ENCODE measurements around the gene CEBPB. TPM values are rescaled to one million over a fixed set of nuclear protein-coding genes. Genes with fewer than 3 reads are reported as not detected.
"Not testable (repeated sequence)": the region's sequence is repeated elsewhere in the genome, so short reads cannot be mapped to it uniquely, and the experiment has no call there.

Gene CEBPB
- total RNA-seq, 1 experiment from 2014 or later, result 14.8 TPM

DNA sequence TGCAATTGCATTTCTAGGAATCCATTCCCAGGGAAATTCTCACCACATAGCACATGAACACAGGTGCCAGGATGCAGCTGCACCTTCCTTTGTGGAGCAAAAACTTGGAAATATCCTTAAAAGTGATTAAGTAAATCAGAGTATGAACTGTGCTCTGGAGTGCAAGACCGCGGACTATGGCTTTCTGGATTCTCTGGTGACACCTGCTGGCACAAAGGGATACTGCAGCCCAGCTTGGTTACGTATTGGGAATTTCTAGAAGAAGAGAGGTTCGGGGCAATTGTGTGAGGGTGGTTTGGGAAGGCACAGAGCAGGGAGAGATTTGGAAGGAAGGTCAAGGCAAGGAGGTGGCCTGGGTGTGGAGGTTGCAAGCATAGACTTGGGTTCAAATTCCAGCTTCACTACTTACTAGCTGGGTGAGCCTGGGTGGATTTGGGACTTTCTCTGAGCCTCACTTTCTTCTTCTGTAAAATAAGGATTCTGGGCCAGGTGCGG is 21.3 kb upstream of the CEBPB start:
- DNase-seq (ENCODE audit: low spot score), result peak; percentile 59

GRCh38 chr20:50170549-50171220 is 19.9 kb upstream of the CEBPB start:
- no peak for DNase-seq (ENCODE audit: low spot score)

- DNase-seq (ENCODE audit: low spot score), result no peak
Observed at GRCh38 chr20:50172347-50173013, 18.1 kb upstream of the CEBPB start.

DNA sequence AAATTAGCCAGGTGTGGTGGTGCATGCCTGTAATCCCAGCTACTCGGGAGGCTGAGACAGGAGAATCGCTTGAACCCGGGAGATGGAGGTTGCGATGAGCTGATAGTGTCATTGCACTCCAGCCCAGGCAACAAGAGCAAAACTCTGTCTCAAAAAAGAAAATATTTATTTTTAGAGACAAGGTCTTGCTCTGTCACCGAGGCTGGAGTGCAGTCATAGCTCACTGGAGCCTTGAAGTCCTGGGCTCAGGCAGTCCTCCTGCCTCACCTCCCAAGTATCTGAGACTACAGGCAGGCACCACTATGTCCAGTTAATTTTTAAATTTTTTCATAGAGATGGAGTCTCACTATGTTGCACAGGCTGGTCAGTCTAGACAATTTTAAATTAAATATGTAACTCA is 16.2 kb upstream of the CEBPB start:
- DNase-seq (ENCODE audit: low spot score), result no peak

- no peak for DNase-seq (ENCODE audit: low spot score)
Observed at GRCh38 chr20:50175938-50176933, 14.4 kb upstream of the CEBPB start.

DNA sequence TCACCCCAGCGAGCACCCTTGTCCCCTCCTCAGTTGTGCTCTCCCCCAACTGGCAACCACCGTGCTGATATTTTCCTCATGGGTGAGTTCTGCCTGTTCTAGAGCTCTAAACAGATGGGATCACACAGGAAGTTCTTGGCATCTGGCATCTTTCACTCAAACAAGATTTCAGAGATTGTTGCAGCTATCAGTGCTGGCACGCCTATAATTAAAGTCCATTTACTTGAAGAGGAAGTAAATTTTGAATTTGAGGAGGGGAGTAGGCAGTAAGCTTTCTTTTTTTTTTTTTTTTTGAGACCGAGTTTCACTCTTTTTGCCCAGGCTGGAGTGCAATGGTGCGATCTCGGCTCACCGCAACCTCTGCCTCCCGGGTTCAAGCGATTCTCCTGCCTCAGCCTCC is 12.0 kb upstream of the CEBPB start:
- DNase-seq (ENCODE audit: low spot score), result not testable (repeated sequence)

- no peak for DNase-seq (ENCODE audit: low spot score)
Observed at GRCh38 chr20:50181344-50181743, 9.3 kb upstream of the CEBPB start.

- DNase-seq (ENCODE audit: low spot score), result no peak
Observed at GRCh38 chr20:50182346-50182745, 8.3 kb upstream of the CEBPB start.

GRCh38 chr20:50185426-50185825 is 5.2 kb upstream of the CEBPB start:
- DNase-seq (ENCODE audit: low spot score), result no peak

DNA sequence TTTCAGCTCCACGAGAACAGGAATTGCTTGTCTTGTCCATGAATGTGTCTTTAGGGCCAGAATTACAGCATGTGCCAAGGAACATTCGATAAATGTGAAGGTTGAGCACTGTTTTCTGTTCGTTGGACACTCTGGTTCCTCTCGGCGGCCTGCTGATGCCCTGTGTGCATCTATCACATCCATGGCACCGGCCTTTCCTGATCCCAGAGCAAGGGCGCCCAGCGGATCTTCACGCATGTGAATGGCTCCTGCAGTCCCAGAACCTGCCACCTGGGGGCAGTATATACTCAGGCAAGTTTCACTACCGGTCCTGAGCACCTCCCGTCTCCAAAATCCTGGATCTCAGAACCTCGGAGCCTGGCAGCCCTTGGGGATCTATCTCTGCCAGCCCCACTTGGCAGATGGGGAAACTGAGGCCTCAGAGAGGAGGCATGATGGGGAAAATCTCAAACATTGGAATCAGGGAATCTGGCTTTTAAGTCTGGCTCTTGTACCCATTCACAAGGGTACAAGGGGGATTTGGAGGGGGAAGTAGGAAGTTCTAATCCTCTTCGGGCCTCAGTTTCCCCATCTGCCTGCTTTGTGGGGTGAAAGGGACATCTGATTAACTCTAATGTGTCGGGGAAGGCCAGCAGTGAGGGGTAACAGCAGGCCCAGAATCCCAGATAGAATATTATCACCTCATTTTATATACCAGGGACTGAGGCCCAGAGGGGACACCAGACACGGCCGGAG is 4.3 kb upstream of the CEBPB start:
- peak; percentile 62 for DNase-seq (ENCODE audit: low spot score)

GRCh38 chr20:50186987-50187402 is 3.6 kb upstream of the CEBPB start:
- DNase-seq (ENCODE audit: low spot score), result no peak

GRCh38 chr20:50187403-50188051 is 3.1 kb upstream of the CEBPB start:
- no peak for DNase-seq (ENCODE audit: low spot score)

GRCh38 chr20:50188287-50188688 is 2.3 kb upstream of the CEBPB start:
- DNase-seq (ENCODE audit: low spot score), result no peak

DNA sequence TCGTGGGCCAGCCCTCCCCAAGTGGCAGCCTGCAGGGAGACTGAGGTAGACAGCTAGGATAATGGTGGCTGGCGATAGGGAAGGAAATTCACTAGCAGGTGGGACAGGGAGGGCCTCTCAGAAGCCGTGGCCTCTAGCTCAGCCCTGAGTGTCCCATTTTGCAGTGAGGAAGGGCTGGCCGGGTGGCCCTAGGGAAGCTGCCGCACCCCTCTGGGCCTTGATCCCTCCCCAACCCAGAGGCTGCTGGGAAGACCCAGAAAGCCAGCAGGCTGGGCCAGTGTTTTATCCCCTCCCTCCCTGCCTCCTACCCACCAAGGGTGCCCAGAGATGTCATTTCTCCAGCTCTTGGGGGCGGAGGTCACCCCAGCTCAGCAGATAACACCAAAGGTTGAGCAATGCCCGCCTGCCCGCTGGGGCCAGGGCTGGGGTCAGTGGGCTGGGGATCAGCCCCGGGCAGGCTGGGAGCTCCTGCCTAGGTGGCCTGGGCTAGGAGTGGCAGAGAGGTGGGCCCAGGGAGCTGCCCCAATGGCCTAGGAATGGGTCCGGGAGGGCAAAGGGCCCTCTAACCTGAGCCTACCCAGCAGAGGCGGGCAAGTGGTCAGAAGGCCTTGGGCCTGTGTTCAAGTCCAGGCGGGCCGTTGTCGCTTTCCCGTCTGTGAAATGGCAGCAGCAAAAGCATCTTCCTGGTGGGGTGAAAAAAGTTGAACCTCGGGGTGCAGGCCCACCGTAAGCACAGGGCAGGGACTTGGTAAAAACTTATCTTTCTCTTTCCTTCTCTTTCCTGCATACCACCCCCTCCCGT is 1.6 kb upstream of the CEBPB start:
- DNase-seq (ENCODE audit: low spot score), result no peak

DNA sequence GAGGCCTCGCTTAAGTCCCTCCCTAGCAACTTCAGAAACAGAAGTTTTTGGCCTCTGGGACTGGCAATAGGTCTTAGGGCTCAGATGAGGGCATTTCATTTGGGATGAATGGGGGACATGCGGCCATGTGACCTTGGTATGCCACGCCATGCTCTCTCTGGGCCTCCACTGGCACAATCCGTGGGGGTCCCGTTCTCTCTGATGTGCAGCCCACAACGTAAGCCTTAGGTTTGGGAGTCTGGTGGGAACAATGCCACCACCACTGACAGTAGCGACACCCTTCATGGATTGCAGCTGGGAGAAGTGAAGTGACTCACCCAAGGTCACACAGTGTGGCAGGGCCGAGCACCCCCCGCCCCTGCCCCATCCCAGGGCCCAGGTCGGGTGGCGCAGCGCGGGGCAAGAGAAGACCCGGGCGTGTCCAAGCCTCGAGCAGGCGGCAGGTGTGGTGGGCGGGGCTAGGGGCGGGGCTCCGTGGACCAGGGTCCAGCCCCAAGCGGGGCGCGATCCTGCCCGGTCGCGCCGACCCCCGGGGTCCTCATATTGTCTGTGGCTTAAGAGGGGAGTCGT is 864 bp upstream of the CEBPB start:
- no peak for DNase-seq (ENCODE audit: low spot score)

DNA sequence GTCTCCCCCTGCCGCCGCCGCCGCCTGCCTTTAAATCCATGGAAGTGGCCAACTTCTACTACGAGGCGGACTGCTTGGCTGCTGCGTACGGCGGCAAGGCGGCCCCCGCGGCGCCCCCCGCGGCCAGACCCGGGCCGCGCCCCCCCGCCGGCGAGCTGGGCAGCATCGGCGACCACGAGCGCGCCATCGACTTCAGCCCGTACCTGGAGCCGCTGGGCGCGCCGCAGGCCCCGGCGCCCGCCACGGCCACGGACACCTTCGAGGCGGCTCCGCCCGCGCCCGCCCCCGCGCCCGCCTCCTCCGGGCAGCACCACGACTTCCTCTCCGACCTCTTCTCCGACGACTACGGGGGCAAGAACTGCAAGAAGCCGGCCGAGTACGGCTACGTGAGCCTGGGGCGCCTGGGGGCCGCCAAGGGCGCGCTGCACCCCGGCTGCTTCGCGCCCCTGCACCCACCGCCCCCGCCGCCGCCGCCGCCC is 474 bp downstream of the CEBPB start:
- no peak for DNase-seq (ENCODE audit: low spot score)

DNA sequence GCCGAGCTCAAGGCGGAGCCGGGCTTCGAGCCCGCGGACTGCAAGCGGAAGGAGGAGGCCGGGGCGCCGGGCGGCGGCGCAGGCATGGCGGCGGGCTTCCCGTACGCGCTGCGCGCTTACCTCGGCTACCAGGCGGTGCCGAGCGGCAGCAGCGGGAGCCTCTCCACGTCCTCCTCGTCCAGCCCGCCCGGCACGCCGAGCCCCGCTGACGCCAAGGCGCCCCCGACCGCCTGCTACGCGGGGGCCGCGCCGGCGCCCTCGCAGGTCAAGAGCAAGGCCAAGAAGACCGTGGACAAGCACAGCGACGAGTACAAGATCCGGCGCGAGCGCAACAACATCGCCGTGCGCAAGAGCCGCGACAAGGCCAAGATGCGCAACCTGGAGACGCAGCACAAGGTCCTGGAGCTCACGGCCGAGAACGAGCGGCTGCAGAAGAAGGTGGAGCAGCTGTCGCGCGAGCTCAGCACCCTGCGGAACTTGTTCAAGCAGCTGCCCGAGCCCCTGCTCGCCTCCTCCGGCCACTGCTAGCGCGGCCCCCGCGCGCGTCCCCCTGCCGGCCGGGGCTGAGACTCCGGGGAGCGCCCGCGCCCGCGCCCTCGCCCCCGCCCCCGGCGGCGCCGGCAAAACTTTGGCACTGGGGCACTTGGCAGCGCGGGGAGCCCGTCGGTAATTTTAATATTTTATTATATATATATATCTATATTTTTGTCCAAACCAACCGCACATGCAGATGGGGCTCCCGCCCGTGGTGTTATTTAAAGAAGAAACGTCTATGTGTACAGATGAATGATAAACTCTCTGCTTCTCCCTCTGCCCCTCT is 1.1 kb downstream of the CEBPB start:
- DNase-seq (ENCODE audit: low spot score), result no peak

DNA sequence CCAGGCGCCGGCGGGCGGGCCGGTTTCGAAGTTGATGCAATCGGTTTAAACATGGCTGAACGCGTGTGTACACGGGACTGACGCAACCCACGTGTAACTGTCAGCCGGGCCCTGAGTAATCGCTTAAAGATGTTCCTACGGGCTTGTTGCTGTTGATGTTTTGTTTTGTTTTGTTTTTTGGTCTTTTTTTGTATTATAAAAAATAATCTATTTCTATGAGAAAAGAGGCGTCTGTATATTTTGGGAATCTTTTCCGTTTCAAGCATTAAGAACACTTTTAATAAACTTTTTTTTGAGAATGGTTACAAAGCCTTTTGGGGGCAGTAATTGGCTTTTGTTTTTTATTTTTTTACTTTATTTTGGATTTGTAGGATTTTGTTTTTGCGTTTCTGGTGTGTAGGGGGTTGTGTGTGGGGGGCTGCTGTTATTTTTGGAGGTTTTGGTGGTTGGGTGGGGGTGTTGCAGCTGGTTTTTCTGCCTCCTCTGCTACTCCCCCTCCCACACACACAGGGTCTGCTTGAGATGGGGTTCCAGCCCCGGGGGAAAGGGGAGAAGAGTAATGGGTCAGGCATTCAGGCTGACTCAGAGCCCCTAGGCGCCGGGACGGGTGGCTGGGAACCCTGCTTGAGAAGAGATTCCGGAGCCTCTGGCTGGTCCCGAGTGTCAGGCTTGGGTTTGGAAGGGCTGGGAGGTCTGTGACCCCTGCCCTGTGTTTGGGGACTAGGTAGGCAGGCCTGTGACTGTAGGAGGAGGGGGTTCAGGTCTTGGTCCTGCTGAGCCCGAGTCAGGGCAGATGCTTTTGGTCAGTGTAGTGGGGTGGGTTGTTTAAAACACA is 2.0 kb downstream of the CEBPB start:
- peak; percentile 87 for DNase-seq (ENCODE audit: low spot score)

Data from H4 (cell line).